NCI-H1092 treated with DMSO at 0.1 percent for 48 hours (cell line): Measurements from ENCODE around the gene UGGT1.
A peak's percentile ranks its signal among the peaks of the same experiment; 100 is the strongest.

Source experiments
- DNase-seq: peaks from one replicate; lab custom pipeline; 2025; lab: John Stamatoyannopoulos, UW

UGGT1 gene, protein sequence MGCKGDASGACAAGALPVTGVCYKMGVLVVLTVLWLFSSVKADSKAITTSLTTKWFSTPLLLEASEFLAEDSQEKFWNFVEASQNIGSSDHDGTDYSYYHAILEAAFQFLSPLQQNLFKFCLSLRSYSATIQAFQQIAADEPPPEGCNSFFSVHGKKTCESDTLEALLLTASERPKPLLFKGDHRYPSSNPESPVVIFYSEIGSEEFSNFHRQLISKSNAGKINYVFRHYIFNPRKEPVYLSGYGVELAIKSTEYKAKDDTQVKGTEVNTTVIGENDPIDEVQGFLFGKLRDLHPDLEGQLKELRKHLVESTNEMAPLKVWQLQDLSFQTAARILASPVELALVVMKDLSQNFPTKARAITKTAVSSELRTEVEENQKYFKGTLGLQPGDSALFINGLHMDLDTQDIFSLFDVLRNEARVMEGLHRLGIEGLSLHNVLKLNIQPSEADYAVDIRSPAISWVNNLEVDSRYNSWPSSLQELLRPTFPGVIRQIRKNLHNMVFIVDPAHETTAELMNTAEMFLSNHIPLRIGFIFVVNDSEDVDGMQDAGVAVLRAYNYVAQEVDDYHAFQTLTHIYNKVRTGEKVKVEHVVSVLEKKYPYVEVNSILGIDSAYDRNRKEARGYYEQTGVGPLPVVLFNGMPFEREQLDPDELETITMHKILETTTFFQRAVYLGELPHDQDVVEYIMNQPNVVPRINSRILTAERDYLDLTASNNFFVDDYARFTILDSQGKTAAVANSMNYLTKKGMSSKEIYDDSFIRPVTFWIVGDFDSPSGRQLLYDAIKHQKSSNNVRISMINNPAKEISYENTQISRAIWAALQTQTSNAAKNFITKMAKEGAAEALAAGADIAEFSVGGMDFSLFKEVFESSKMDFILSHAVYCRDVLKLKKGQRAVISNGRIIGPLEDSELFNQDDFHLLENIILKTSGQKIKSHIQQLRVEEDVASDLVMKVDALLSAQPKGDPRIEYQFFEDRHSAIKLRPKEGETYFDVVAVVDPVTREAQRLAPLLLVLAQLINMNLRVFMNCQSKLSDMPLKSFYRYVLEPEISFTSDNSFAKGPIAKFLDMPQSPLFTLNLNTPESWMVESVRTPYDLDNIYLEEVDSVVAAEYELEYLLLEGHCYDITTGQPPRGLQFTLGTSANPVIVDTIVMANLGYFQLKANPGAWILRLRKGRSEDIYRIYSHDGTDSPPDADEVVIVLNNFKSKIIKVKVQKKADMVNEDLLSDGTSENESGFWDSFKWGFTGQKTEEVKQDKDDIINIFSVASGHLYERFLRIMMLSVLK (N-terminal part only)

DNA sequence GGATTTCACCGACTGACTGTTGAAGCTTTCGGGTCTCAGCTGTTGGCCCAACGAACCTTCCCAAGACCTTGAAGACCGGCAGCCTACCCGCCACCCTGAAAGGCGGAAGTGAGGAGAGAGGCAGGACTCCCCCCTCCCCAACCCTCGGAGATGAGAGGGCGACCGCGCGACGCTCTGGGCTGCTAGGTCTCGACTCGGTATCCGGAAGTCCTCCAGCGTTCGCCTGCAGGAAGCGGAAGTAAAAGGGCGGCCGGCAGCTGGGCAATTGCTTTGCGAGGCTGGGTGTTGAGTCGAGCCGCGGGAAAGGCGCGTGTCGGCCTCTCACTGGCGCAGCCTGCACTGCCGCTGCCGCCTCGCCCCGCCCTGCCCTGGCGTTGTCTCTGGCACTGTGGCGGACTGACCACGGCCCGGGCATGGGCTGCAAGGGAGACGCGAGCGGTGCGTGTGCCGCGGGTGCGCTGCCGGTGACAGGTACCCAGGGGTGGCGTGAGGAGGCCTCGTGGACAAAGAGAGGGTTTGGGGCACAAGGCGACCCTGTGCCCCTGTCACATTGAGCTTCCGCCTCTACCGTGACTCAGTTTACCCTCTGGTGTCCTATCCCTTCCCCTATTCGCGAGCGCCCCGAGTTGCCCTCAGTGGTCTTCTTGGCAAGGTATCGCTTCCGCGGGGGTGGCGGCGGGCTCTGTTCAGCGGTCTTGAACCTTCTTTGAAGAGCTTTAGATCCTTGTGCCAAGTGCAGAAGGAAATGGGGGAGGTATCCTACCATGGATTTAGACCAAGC, at the start of gene UGGT1:
Gene UGGT1 (plus strand): TSS at position 256 of the 781 bp plus-strand sequence. CDS start 158 bp downstream, at position 414.
- DNase-seq, result peak; percentile 94

DNA sequence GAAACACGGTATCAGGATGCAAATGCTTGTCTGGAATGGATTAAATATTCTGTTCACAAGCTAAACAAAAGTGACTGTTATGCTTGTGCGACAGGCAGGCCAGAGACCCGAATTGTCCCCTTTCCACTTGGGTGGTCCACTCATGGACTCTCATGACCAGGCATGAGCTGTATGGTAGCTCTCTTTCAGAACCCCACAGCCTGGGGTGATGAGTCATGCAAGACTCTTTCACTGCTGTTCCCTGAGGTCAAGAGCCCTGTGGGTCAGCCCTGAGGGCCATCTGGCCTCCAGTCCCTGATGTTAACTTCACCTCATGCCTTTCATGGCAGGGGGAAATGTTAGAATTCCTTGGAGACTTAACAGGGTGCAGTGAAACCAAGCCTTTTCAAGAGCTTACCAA, 49.4 kb upstream of the UGGT1 start:
- no peak for DNase-seq

DNA sequence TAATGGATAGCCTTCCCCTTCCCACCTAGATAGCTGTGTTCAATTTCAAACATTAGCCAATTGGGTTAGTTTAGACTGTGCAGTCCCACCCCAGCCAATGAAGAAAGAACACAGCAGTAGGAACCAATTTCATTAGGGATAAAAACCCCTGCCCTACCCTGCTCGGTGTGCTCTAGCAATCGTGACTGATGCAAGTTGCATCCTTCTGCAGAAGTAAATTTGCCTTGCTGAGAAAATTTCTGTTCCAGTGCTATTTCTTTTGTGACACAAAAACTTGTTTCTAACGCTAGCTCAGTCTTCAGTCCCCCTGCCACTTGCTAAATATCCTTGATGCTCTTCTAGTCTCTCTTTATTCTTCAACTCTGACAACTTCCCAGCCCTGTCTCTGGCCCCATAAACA, 48.0 kb upstream of the UGGT1 start:
- DNase-seq, result no peak

DNA sequence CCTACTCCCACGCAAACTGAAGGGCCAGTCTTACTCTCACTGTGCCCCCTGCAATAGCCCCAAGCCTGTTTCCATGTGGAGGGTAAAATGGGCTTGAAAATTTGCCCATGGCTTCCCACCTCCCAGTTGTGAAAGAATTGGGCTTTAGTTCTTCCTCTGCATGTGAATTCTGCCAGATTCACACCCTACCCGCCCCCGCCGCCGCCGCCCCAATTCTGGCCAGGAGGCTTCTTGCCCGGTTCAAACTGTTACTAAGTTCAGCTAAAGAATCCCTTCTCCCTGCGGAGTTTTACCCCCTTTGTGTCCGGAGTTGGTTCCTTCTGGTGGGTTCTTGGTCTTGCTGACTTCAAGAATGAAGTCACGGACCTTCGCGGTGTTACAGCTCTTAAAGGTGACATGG, 37.7 kb upstream of the UGGT1 start:
- no peak for DNase-seq

DNA sequence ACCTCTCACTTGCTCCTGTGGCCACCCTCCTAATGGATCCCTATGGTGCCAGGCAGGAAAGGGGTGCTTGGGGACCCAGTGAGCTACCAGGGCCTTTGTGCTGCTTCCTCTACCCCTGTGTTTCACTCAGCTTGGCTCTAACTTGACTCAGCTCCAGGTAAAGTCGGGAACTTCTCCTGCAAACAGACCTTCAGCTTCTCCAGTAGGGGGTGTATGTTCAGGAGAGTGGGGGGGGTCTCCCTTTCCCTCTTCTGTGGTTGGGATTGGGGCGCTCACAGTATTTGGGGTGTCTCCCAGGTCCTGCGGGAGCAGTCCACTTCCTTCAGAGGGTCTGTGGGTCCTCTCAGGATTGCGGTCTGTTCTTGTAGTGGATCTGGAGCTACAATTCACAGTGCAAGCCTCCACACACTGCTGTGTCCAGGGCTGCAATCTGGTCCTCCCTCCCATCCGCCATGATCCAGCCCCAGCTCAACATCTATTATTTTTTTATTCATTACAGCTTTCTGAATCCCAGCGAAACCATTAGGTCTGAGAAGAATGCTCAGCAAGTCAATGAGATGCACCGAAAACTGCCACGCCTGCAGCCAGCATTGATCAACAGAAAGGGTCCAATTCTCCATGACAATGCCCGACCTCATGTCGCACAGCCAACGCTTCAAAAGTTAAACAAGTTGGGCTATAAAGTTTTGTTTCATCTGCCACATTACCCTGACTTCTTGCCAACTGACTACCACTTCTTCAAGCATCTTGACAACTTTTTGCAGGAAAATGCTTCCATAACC, 36.7 kb upstream of the UGGT1 start:
- DNase-seq, result no peak

DNA sequence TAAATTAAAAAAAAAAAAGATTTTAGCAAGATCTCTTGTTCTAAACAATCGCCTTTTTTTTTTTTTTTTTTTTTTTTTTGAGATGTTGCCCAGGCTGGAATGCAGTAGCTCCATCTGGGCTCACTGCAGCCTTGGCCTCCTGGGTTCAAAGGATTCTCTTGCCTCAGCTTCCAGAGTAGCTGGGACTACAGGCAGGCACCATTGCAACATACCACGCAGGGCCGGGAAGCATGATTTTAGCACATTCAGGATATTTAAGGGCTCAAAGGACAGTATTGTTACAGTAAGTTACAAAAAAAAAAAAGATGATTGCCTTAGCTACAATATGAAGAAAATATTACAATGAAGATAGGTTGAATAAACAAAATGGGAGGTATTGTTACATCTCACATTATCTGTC, 33.7 kb upstream of the UGGT1 start:
- DNase-seq, result no peak

DNA sequence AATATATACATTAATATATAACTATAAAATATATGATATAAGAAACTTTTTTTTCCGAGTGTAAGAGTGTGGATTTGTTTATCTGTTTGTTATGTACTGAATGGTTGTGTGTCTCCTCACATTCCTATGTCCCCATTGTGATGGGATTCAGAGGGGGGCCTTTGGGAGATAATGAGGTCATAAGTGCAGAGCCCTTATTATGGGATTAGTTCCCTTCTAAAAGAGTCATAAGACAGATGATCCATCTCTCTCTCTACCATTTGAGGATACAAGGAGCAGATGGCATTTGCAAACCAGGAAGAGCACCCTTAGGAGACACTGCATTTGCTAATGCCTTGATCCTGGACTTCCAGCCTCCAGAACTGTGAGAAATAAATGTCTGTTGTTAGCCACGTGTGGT, 32.9 kb upstream of the UGGT1 start:
- no peak for DNase-seq

DNA sequence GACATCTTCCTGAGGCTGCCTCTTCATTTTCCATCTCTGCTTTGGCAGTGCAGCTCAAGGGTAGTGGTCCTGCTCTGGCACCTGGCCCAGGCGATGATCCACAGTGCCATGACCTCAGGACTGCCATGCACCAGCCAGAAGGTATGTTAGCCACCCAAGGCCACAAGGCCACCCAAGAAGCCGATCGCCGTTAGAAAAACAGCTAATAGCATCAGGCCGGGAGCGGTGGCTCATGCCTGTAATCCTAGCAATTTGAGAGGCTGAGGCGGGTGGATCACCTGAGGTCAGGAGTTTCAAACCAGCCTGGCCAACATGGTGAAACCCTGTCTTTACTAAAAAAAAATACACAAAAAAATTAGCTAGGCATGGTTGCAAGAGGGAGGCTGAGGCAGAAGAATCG, 28.4 kb upstream of the UGGT1 start:
- no peak for DNase-seq

DNA sequence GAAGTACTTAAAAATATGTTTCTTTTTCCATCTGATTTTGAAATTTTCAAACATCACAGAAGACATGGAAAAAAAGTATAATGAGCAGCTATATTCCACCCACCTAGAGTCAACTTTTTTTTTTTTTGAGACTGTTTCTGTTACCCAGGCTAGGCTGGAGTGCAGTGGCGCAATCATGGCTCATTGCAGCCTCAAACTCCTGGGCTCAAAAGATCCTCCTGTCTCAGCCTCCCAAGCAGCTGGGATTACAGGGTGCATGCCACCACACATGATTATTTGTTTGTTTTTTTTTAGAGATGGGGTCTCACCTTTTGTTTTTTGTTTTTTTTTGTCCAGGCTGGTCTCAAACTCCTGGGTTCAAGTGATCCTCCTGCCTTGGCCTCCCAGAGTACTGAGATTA, 26.6 kb upstream of the UGGT1 start:
- DNase-seq, result no peak

DNA sequence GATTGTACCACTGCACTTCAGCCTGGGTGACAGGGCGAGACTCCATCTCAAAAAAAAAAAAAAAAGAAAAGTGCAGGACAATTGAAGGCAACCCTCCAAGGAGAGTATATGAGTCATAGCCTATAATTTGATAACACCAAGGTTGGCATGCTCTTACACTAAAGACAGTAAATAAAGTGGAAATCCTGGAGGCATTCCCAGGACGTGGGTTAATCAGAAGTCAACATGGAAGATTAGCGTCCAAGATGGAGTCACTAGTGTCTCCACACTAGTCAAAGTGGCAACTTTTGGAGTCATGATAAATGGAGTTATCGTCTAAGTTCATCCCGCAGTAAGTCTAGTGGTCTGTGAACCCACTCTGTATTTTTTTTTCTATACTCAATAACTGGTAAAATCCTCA, 21.2 kb upstream of the UGGT1 start:
- DNase-seq, result no peak

DNA sequence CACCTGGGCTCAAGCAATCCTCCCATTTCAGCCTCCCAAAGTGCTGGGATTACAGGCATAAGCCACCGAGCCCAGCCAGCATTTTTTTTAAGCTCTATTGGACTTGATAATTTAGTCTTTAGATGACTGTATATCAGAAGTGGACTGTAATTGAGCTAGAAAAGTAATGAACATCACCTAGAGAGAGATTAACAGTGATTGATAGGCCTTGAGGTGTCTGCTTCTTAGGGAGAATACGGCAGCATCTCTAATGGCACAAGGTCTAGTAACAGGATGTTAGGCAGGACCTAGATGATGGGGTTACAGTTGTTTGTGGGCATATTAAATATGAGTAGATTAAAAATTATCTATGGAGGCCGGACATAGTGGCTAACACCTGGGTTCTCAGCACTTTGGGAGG, 17.7 kb upstream of the UGGT1 start:
- DNase-seq, result no peak

DNA sequence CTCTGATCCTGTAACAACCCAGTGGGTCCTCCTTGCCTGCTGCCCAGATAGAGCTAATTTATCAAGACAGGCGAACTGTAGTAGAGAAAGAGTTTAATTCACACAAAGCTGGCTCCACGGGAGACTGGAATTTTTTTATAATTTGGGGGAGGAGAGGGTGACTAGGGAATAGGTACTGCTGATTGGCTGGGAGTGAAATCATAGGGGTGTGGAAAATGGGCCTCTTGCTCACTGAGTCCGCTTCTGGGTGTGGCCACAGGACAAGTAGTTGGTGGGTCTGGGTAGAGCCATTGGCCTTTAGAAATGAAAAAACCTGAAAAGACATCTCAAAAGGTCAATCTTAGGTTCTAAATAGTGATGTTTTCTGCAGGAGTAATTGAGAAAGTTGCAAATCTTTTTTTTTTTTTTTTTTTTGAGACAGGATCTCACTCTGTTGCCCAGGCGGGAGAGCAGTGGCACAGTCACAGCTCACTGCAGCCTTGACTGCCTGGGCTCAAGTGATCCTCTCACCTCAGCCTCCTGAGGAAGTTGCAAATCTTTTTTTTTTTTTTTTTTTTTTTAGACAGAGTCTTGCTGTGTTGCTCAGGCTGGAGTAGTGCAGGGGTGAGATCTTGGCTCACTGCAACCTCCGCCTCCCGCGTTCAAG, 14.4 kb upstream of the UGGT1 start:
- no peak for DNase-seq

DNA sequence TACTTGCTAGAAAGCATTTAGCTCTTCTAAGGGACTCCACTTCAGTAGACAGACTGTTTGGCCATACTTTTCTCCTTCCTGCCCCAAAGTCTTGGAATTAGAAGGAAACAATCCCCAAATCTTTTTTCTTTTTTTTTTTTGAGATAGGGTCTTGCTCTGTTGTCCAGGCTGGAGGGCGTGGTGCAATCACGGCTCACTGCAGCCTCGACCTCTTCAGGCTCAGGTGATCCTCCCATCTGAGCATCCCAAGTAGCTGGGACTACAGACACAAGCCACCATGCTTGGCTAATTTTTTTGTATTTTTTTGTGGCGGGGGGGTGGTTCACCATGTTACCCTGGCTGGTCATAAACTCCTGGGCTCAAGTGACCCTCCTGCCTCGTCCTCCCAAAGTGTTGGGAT, 6.2 kb upstream of the UGGT1 start:
- DNase-seq, result no peak

DNA sequence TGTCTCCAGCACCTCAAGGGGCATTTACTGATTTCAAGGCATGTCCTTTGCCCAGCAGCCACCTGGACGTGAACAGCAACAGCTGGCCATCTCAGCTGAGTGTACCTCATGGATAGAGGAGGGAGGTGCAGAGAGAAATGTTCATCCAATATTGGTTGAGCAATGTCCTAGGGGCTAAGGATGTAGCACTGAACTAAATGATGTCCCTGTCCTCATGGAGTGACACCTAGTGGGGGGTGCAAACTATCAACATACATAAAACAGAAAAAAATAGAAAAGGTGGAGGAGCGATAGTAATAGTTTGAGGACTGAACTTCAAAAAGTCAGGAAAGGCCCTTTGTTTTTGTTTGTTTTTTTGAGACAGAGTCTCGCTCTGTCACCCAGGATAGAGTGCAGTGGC, 4.8 kb upstream of the UGGT1 start:
- DNase-seq, result no peak

DNA sequence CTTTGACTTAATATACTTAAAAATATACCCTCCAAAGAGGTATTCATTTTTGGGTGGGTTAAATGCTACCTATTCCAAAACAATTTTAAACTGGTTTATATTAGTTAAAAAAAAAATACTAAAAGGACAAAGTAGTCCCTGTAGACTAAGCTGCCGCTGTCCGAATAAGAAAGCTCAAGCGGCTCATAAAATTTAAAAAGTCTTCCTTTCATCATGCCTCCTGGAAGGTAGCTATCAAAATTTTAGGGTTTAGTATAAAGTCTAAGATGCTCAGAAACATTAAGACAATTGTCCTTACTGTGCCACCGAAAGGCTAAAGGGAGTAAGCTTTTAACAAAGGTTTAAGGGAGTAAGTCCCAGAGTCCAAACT, 440 bp upstream of the UGGT1 start:
- DNase-seq, result no peak

DNA sequence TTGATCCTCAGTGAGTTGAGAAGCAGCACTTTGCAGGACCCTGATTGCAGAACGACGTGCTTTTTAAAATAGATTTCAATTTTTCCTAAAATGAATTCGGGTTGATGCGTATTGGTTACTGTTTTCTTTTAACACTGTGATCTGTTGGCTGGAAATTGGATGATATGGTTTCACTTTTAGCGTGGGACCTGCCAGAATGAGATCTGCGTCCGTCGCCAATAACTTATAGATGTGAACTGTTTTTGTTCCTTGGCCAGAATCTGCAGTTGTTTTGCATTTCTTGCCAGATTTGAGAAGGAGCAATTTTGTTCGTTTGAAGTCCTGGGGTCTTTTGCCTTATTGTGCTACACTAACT, 703 bp downstream of the UGGT1 start:
- DNase-seq, result no peak

DNA sequence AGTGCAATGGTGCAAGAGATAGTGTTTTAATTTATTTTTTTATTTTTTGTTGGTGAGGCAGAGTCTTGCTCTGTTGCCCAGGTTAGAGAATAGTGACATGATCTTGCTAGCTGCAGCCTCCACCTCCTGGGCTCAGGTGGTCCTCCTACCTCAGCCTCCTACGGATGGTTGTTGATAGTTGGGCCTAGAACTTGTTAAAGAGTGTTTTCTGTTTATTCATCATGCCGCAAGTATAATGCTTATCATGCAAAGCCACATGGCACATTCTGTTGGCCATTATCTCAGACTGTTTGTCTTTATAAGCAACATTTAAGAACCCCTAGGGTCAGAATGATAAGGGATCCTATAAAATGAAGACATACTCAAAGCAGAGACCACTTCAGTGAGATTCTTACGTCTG, 1.7 kb downstream of the UGGT1 start:
- DNase-seq, result no peak

DNA sequence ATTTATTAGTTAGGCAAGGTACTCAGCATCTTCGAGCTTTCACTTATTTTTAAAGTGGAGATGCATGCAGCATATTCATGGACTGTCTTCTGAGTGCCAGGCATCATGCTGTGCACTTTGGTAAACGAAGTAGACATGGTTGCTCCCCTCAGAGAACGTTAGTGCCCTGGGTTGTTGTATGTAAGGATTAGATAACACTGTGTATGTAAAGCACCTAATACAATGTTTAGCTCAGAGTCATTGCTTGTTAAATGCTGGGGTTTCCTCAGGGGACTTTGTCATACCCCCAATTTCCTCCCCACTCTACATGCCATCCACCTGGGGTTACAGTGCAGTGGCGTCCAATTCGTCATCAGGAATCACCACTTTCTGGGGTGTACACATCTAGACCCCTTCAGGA, 2.8 kb downstream of the UGGT1 start:
- DNase-seq, result no peak

DNA sequence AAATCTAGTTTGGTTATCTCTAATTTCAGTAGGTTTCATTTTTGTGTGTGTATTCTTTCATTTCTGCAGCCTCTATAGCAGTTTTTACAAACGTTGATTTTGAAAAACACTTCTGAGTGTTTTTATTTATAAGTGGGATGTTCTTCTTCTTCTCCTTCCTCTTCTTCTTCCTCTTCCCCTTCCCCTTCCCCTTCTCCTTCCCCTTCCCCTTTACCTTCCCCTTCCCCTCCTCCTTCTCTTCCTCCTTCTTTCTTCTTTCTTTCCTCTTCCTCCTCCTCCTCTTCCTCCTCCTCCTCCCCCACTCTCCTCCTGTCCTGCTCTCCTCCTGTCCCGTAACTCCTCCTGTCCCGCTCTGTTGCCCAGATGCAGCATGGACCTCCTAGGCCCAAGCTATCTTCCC, 4.2 kb downstream of the UGGT1 start:
- DNase-seq, result no peak

DNA sequence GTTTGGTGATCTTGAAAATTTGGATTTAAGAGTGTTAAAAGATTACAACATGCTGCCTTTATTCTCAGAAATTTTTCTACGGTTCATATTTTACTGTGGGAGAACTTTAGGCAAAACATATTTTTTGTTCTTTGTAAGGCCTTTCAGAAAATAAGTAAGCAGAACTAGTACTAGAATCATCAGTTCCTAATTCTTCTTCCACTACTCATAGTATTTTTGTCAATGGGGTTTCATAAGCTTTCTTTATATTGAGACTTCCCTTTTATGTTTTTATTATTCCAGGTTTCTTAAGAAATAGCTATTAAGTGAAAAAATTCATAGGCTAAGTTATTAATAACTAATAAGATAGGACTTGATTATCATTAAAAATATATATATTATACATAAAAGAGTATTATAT, 12.4 kb downstream of the UGGT1 start:
- DNase-seq, result no peak

DNA sequence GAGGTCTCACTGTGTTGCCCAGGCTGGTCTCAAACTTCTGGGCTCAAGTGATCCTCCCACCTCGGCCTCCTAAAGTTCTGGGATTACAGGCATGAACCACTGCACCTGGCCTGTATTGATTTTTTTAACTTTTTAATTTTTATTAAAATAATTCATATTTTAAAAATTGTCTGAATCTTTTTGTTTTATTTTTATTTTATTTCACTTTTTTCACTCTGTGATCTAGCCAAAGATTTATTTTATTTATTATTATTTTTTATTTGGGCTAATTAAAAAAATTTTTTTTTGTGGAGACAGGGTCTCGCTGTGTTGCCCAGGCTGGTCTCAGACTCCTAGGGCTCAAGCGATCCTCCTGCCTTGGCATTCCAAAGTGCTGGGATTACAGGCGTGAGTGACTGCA, 14.1 kb downstream of the UGGT1 start:
- no peak for DNase-seq
